GM12892 (cell line): ENCODE data around the gene EIF2A.

Experiments used
- POLR2A ChIP-seq: IDR thresholded peaks from 2 replicates; pipeline ENCODE4 v1.6.1; 2011; ENCODE audit warnings: low read depth, low read length, control low read depth
- TAF1 ChIP-seq: IDR thresholded peaks from 2 replicates; pipeline ENCODE4 v1.6.1; 2011; ENCODE audit warnings: low read depth, mild to moderate bottlenecking, control low read depth, low read length, borderline replicate concordance

- TF ChIP-seq POLR2A = no peak
- no peak for TF ChIP-seq TAF1
These were observed 79.8 kb downstream of the EIF2A start for GRCh38 chr3:150626148-150626930.
